NCI-H526 (cell line): ENCODE measurements around the gene MGAT3.

Source experiments
- DNase-seq, 2 experiments: peaks; one replicate each; lab custom pipeline; 2025; lab: John Stamatoyannopoulos, UW

Gene MGAT3

DNA sequence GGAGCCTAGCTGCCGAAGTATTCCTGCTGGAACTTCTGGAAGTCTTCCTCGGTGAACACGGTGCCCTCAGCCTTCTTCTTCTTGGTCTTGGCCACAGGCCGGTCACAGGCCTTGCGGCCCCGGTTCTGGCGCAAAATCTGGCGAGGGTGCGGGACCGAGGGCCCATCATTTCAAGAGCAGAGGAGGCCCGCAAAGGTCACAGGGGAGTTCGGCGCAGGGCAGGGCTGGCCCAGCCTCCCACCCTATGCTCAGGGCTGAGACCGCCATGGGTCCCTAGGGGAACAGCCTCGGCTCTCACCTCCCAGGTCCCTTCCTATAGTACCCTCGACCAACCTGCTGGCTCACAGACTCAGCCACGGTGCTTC, 72.7 kb downstream of the MGAT3 start:
- DNase-seq, result no peak

- no peak for DNase-seq
Observed at GRCh38 chr22:39530116-39530515, 73.3 kb downstream of the MGAT3 start.

DNA sequence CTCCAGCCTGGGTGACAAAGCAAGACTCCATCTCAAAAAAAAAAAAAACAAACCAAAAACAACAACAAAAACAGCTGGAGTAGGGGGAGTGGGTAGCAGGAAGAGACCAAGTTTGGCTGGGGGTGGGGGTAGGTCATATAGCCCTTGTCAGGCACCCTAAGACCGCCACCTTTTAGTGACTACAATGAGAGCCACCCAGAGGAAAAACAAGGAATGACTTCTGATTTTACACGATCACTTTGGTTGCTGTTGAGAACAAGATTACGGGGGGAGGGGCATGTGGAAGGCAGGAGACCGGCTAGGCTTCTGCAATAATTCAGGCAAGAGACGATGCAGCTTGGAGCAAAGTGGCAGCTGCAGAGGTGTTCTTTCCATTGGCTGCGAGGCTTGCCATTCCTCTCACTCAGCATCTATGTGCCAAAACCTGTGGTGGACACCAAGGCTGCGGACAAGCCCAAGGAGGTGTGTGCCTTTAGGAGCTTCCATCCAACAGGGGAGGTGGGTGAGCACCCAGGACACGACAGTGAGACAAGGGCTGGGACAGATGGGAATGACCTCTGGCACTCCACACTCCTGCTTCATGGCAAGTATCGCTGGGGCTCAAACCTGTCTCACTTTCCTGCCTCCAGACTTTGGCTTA, 74.0 kb downstream of the MGAT3 start:
- DNase-seq, result peak; percentile 53 to 68

DNA sequence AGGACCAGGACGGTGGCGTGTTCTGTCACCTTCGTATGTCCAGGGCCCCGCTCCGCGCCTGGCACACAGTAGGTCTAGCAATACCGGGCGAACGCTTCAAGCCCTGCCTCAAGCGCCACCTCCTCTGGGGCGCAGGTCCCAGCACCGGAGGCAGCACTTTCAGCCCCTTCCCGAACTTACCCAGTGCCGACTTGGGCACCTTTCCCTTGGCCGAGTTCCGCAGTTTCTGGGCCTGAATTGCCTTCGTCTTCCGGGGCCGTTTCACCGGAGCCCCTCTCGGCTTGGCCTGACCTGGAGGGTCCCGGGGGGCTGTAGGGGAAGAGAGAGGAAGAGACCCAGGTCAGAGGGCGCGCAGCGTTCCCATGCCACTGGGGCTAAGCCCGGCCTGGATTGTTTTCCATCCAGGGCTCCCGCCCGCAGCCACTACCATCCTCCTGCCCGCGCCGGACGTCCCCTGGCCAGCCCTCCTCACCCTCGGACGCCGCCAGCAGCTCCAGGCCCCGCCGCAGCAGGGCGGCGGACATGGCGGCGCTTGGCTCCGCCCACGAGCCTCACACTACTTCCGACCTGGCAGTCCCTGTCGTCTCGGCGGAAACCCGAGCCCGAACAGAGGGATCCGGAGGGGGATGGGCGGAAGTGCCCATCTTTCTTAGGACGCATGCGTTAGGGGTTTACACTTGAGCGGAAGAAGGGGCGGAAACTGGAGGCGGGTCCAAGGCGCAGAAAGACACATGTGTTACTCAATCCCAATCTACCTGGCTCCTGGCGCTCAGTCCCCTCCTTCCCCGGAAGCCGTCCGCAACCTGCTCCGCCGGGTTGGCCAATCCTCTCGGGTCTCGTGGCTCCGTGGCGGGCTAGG, 75.6 kb downstream of the MGAT3 start, which contains the start of gene RPS19BP1:
Gene RPS19BP1 (minus strand): TSS at position 534 of the 859 bp plus-strand sequence. CDS start 10 bp downstream, at position 524.
- DNase-seq, result peak; percentile 98 to 99

DNA sequence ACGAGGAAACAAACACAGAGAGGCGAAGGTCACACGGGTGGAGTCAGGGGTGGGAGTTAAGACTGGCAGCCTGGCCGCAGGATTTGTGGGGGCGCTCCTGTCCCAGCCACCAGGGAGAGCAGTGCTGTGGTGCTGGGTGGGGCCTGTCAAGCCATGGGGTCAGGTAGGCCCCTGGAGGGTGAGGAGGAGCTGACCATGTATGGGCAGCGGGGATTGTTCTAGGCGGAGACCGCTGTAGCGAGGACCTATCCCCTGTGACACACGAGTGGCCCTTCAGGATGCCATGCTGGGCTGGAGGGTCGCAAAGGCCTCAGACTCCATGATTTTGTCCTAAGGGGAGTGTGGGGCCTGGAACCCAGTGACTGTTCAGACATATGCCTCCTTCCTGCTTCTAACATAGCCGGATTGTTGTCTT, 77.3 kb downstream of the MGAT3 start:
- no peak for DNase-seq

DNA sequence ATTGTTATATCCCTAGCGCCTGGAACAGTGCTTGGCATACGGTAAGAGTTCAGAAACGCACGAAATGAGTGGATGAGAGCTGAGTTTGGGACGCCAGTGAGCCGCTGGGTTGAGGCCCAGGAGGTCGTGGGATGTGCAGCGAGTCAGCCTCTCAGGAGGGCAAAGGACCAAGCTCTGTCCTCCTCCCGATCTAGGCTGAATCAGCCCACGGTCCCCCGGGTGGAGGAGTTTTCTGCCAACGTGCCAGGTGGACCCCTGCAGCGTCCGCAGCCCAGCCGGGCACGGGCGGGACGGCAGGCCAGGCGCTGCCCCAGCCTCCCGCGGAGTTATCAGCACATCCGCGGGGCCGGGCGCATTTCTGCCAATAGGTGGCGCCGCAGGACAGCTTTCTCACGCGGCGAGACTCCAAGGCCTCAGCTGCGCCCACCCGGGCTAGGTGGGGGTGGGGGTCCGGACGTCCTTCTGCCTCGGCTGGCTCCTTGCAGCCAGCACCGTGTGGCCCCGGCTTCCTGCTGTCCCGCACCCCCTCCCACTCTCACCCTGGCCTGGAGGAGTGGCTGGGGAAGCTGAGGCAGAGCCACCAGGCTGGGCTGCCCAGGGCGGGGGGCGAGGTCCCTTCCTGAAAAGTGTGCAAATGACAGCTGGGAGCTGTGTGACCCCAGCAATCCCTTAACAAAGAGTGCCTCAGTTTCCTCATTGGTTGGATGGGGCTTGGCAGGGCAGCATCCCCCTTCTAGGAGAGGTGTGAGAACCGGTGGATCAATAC, 78.0 kb downstream of the MGAT3 start:
- peak in 1 of 2 experiments; percentile 80 for DNase-seq

DNA sequence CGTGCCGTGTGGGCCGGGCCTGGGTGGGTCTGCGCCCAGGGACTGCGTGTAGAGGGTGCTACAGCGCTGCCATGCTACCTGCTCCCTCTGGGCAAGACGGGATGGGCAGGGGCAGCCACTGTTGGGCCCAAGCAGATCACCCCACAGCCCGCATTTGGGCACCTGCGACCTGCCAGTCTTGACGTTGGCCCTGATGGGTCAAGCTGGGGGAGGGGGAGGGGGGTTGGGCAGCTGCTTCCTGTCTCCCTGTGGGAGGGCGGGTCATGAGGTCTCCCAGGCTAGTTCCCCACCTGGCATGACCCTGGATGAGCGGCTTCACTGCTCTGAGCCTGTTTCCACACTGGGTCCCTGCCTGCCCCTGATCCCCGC, 78.5 kb downstream of the MGAT3 start:
- DNase-seq, result no peak

DNA sequence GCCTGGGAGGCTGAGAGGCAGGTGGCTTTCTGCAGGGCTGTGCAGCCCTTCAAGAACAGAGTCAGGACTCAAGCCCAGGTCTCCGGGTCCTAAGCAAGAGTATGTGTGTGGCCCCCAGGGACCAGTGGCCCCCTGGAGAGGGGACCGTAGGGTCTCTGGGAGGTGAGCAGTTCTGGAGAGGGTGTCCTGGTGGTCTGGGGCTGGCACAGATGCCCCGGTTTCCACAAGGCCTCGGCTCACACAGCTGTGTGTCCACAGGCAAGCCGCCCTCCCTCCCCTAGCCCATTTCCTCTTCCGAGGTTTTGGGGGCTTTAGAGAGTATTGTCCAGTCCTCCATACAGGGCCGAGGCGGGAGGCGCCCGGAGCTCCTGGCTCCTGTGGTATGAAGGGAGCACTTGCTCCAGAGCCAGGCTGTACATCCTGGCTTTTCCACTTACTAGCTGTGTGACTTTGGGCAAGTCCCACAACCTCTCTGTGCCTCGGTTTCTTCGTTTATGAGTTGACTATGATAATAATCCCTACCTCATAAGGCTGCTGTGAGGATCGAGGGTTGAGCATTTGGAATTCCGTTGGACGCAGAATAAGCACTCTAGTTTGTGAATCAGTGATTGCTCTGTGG, 79.1 kb downstream of the MGAT3 start:
- no peak for DNase-seq

DNA sequence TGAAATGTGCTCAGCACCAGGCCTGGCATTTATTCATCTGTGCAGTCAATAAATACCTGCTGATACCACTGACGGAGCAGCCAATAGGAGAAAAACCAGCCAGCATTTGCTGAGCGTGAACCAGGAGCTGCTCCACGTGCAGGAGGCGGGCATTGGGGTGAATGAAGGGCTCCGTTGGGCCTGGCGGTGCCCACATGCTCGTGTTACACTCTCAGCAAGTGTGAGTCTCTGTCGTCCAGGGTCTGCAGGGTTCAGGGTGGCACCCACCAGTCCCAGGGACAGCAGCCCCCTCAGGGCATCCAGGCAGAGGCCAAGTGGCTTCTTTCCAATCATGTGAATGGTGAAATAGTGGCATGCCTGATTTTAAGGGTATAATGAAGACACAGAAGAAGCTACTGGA, 79.9 kb downstream of the MGAT3 start:
- no peak for DNase-seq

GRCh38 chr22:39537975-39538374, 81.2 kb downstream of the MGAT3 start:
- DNase-seq, result peak; percentile 42 to 57
